Transverse colon (tissue), 4 donors: ENCODE results near the gene NIT1. TPM values are rescaled to one million over a fixed set of nuclear protein-coding genes. Genes with fewer than 3 reads are reported as not detected.

ENCODE experiments used
- DNase-seq: peaks from one replicate; pipeline ENCODE4 v3.0.0-alpha.2; 2019
- H3K27ac ChIP-seq, 4 donors: fragments of 200-600 bp; sonication (generic); 2 replicates each; pipeline ENCODE4 v1.5.1; 2016 to 2018; ENCODE audit warnings: inconsistent platforms in 4 of 4
- H3K27me3 ChIP-seq: fragments of 200-600 bp; sonication (generic); 2 replicates; pipeline ENCODE4 v1.5.1; 2017; ENCODE audit warnings: inconsistent platforms
- H3K36me3 ChIP-seq, 4 donors: fragments of 200-600 bp; sonication (generic); 2 replicates each; pipeline ENCODE4 v1.5.1; 2017 to 2019; ENCODE audit warnings: inconsistent platforms in 4 of 4
- H3K4me1 ChIP-seq, 4 donors: fragments of 200-600 bp; sonication (generic); 2 replicates each; pipeline ENCODE4 v1.5.1; 2017 to 2020; ENCODE audit warnings: inconsistent platforms in 4 of 4
- H3K4me3 ChIP-seq, 4 donors: fragments of 200-600 bp; sonication (generic); 1 replicate in 1 of 4; 2 replicates in 3 of 4; pipeline versions ENCODE4 v1.5.1 to v1.6.1; 2017 to 2019; ENCODE audit warnings: inconsistent platforms in 4 of 4
- H3K9me3 ChIP-seq, 2 donors: fragments of 200-600 bp; sonication (generic); 2 replicates each; pipeline ENCODE4 v1.5.1; 2017 to 2019; ENCODE audit warnings: inconsistent platforms in 2 of 2
- EP300 ChIP-seq: sonication (generic); formaldehyde crosslinking; IDR thresholded peaks from one replicate; pipeline ENCODE4 v1.6.1; 2017; ENCODE audit warnings: antibody characterized with exemption, low read depth
- POLR2A ChIP-seq: fragments of 450-650 bp; IDR thresholded peaks from one replicate; pipeline ENCODE4 v1.6.1; 2016; ENCODE audit warnings: antibody characterized with exemption, mild to moderate bottlenecking, moderate library complexity
- POLR2AphosphoS5 ChIP-seq, 3 donors: sonication (generic); formaldehyde crosslinking; IDR thresholded peaks; one replicate each; pipeline ENCODE4 v1.6.1; 2016; ENCODE audit warnings: antibody characterized with exemption in 3 of 3
- WGBS, 2 donors: methylation state at CpG; one replicate each; pipeline ENCODE4 v1.1.5; 2018; ENCODE audit warnings: low coverage in 1 of 2; 5-methylcytosine and 5-hydroxymethylcytosine counted together
- in situ Hi-C, 4 donors: fragments of 200-750 bp; cut with MboI; loops; one replicate each; pipeline versions ENCODE4 v1.15.0 to v1.15.1; 2017; ENCODE audit warnings: low sequenced_read_pairs in 3 of 4, low pct_ligation_motif_present in 1 of 4, low pct_unique_long_range_greater_than_20kb in 1 of 4
- intact Hi-C: fragments of 100-400 bp; cut with DNase I; formaldehyde crosslinking; loops from one replicate; pipeline ENCODE4 v1.15.1; 2023; ENCODE audit warnings: low total_unique reads
- small RNA-seq, 4 donors: library from RNA; depleted of rRNA; stranded (forward); fragments of <200 nt; gene quantifications; one replicate each; pipeline ENCODE3, GENCODE V24; 2016
- total RNA-seq, 4 donors: library from RNA; depleted of rRNA; stranded (reverse); fragments of >200 nt; gene quantifications; one replicate each; pipeline ENCODE4 v1.1.0, GENCODE V29; 2016
- TF ChIP-seq, protein P1 (sequence below), 5 experiments: fragments of 200-600 bp in 3 of 5; fragments of 450-650 bp in 2 of 5; sonication (generic) in 3 of 5; IDR thresholded peaks; 1 replicate in 2 of 5; 2 replicates in 3 of 5; pipeline ENCODE4 v1.5.1; 2016 to 2017; ENCODE audit warnings: antibody characterized with exemption in 5 of 5, inconsistent platforms in 3 of 5, mild to moderate bottlenecking in 2 of 5, moderate library complexity in 1 of 5

NIT1 gene
- total RNA-seq, 4 donors from 2014 or later, result 45.6 to 83.0 (median 75.4) TPM

DNA sequence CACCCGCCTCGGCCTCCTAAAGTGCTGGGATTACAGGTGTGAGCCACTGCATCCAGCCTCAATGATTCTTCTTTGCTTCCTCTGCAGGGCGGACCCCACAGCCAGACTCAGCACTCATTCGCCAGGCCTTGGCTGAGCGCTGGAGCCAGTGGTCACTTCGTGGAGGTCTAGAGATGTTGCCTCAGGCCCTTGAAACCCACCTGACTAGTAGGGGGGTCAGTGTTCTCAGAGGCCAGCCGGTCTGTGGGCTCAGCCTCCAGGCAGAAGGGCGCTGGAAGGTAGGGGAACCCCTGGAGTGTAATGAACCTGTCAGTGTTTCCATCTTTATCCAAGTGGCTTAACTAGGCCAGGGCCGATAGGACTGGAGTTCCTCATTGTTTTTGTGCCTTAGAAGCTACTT, 51.0 kb downstream of the NIT1 start:
- Histone ChIP-seq H3K27me3 (no peaks in the 10 kb centered on the region), H3K36me3 (peaks cover 0 to 27% (median 13%) of the 10 kb centered on the region in 4 donors), H3K27ac (no peak overlapping the region), H3K4me1 (peaks cover 5 to 32% (median 15%) of the 10 kb centered on the region in 4 donors), H3K9me3 (no peaks in the 10 kb centered on the region), H3K4me3 (no peak overlapping the region)
- in situ Hi-C loops, result no loop called here
- TF ChIP-seq, protein P1, sequence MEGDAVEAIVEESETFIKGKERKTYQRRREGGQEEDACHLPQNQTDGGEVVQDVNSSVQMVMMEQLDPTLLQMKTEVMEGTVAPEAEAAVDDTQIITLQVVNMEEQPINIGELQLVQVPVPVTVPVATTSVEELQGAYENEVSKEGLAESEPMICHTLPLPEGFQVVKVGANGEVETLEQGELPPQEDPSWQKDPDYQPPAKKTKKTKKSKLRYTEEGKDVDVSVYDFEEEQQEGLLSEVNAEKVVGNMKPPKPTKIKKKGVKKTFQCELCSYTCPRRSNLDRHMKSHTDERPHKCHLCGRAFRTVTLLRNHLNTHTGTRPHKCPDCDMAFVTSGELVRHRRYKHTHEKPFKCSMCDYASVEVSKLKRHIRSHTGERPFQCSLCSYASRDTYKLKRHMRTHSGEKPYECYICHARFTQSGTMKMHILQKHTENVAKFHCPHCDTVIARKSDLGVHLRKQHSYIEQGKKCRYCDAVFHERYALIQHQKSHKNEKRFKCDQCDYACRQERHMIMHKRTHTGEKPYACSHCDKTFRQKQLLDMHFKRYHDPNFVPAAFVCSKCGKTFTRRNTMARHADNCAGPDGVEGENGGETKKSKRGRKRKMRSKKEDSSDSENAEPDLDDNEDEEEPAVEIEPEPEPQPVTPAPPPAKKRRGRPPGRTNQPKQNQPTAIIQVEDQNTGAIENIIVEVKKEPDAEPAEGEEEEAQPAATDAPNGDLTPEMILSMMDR (IDR thresholded peaks at IDR 0.05), result no peak
- TF ChIP-seq POLR2AphosphoS5 (IDR thresholded peaks at IDR 0.05), result no peak
- no peak for TF ChIP-seq EP300
- TF ChIP-seq POLR2A, result no peak
- no peak for DNase-seq
- intact Hi-C loops, result no loop called here
- 90% methylated on average over 9 of the region's 9 CpGs; no CpG with 5 or more reads in 1 of the 2 donors for WGBS, 2 donors

Small RNA genes within 50 kb of the gene (small RNA-seq; reads per million reads assigned to genes)
- gene RF01225, result 0 reads per million in 4 donors

Other genes with a start within 250 kb of the NIT1 start
- gene ITLN1, start 232.9 kb upstream of the NIT1 start, total RNA-seq, result 100 to 1,000 TPM in 1 of 4 donors, 10 to 100 TPM in 1, 1 to 10 TPM in 1, not detected in 1; 9.5 to 256 (median 46.2) TPM
- gene ITLN2, start 163.3 kb upstream of the NIT1 start, total RNA-seq, result not detected
- 100 to 1,000 TPM in 2 of 4 donors, 10 to 100 TPM in 2; 91.7 to 126 (median 105) TPM for gene F11R, start 97.0 kb upstream of the NIT1 start, total RNA-seq
- gene TSTD1, start 79.1 kb upstream of the NIT1 start, total RNA-seq, result 100 to 1,000 TPM; 104 to 224 (median 191) TPM
- 10 to 100 TPM; 34.4 to 78.2 (median 64.9) TPM for gene USF1, start 72.1 kb upstream of the NIT1 start, total RNA-seq
- 10 to 100 TPM in 1 of 4 donors, 1 to 10 TPM in 2, under 1 TPM in 1; 0.60 to 11.0 (median 4.4) TPM for gene ARHGAP30, start 48.2 kb upstream of the NIT1 start, total RNA-seq
- 1 to 10 TPM in 1 of 4 donors, under 1 TPM in 2, not detected in 1; 0.37 to 4.0 (median 0.82) TPM for gene NECTIN4, start 28.5 kb upstream of the NIT1 start, total RNA-seq
- gene KLHDC9, start 19.7 kb upstream of the NIT1 start, total RNA-seq, result 10 to 100 TPM in 1 of 4 donors, 1 to 10 TPM in 1, under 1 TPM in 1, not detected in 1; 0.80 to 16.9 (median 8.7) TPM
- gene PFDN2, start 68 bp upstream of the NIT1 start, total RNA-seq, result 10 to 100 TPM; 28.9 to 70.5 (median 45.9) TPM
- gene DEDD, start 14.6 kb downstream of the NIT1 start, total RNA-seq, result 10 to 100 TPM; 30.3 to 73.7 (median 38.6) TPM
- gene UFC1, start 35.9 kb downstream of the NIT1 start, total RNA-seq, result 10 to 100 TPM; 30.1 to 96.4 (median 51.5) TPM
- gene USP21, start 41.4 kb downstream of the NIT1 start, total RNA-seq, result 10 to 100 TPM; 19.5 to 75.9 (median 35.3) TPM
- 10 to 100 TPM in 2 of 4 donors, 1 to 10 TPM in 2; 2.8 to 19.2 (median 11.8) TPM for gene PPOX, start 48.3 kb downstream of the NIT1 start, total RNA-seq
- gene B4GALT3, start 59.4 kb downstream of the NIT1 start, total RNA-seq, result 10 to 100 TPM in 3 of 4 donors, 1 to 10 TPM in 1; 3.0 to 71.4 (median 26.6) TPM
- gene ADAMTS4, start 80.9 kb downstream of the NIT1 start, total RNA-seq, result 10 to 100 TPM in 2 of 4 donors, 1 to 10 TPM in 2; 1.2 to 34.8 (median 7.2) TPM
- 100 to 1,000 TPM in 3 of 4 donors, 10 to 100 TPM in 1; 82.6 to 209 (median 144) TPM for gene NDUFS2, start 84.3 kb downstream of the NIT1 start, total RNA-seq
- 100 to 1,000 TPM in 1 of 4 donors, 10 to 100 TPM in 3; 20.9 to 194 (median 49.2) TPM for gene FCER1G, start 97.2 kb downstream of the NIT1 start, total RNA-seq
- not detected for gene APOA2, start 105.5 kb downstream of the NIT1 start, total RNA-seq
- 10 to 100 TPM in 2 of 4 donors, 1 to 10 TPM in 2; 5.8 to 21.4 (median 12.6) TPM for gene TOMM40L, start 108.0 kb downstream of the NIT1 start, total RNA-seq
- not detected for gene NR1I3, start 120.1 kb downstream of the NIT1 start, total RNA-seq
- gene PCP4L1, start 140.6 kb downstream of the NIT1 start, total RNA-seq, result 1 to 10 TPM in 2 of 4 donors, not detected in 2; 1.8 to 2.1 TPM
- 1 to 10 TPM; 1.4 to 3.0 (median 1.6) TPM for gene MPZ, start 191.9 kb downstream of the NIT1 start, total RNA-seq
- 100 to 1,000 TPM in 1 of 4 donors, 10 to 100 TPM in 3; 32.1 to 223 (median 52.5) TPM for gene SDHC, start 196.3 kb downstream of the NIT1 start, total RNA-seq
- not detected for gene CFAP126, start 249.8 kb downstream of the NIT1 start, total RNA-seq